Right forelimb (tissue), 1 donor: ENCODE results near the gene RESP18.
"Not testable (repeated sequence)": the region's sequence is repeated elsewhere in the genome, so short reads cannot be mapped to it uniquely, and the experiment has no call there.

ENCODE experiments used
- DNase-seq: peaks from one replicate; pipeline ENCODE4 v3.0.0-alpha.2; 2018

The RESP18 gene

GRCh38 chr2:219325136-219325535 is 7.4 kb downstream of the RESP18 start:
- no peak for DNase-seq

- DNase-seq = no peak
Observed at GRCh38 chr2:219323434-219323833, 9.1 kb downstream of the RESP18 start.

- no peak for DNase-seq
Observed at GRCh38 chr2:219314804-219315468, 17.6 kb downstream of the RESP18 start.

GRCh38 chr2:219312683-219313263 is 19.8 kb downstream of the RESP18 start:
- DNase-seq = not testable (repeated sequence)

- no peak for DNase-seq
Observed at GRCh38 chr2:219309278-219309677, 23.3 kb downstream of the RESP18 start, which contains the start of gene PTPRN. Gene PTPRN, minus strand, starts transcription at chr2:219309401. Its CDS starts 69 bp downstream, at chr2:219309332.

GRCh38 chr2:219308142-219309101 is 24.1 kb downstream of the RESP18 start:
- peak; percentile 82 for DNase-seq

- DNase-seq = no peak
Observed at GRCh38 chr2:219306047-219306446, 26.5 kb downstream of the RESP18 start.

- DNase-seq = no peak
Observed at GRCh38 chr2:219304223-219304622, 28.3 kb downstream of the RESP18 start.

GRCh38 chr2:219302412-219302968 is 30.1 kb downstream of the RESP18 start:
- DNase-seq = no peak

- no peak for DNase-seq
Observed at GRCh38 chr2:219300022-219300421, 32.5 kb downstream of the RESP18 start.

- DNase-seq = no peak
Observed at GRCh38 chr2:219299372-219299760, 33.2 kb downstream of the RESP18 start.

- DNase-seq = peak; percentile 90
Observed at GRCh38 chr2:219298759-219299371, 33.7 kb downstream of the RESP18 start.

- DNase-seq = no peak
Observed at GRCh38 chr2:219297766-219298456, 34.6 kb downstream of the RESP18 start.

- DNase-seq = no peak
Observed at GRCh38 chr2:219296631-219297391, 35.7 kb downstream of the RESP18 start.

- no peak for DNase-seq
Observed at GRCh38 chr2:219296142-219296541, 36.4 kb downstream of the RESP18 start.

GRCh38 chr2:219294356-219295351 is 37.9 kb downstream of the RESP18 start:
- DNase-seq = peak; percentile 88

- no peak for DNase-seq
Observed at GRCh38 chr2:219293736-219294231, 38.8 kb downstream of the RESP18 start.

GRCh38 chr2:219292616-219293015 is 39.9 kb downstream of the RESP18 start:
- no peak for DNase-seq

GRCh38 chr2:219291910-219292490 is 40.5 kb downstream of the RESP18 start:
- no peak for DNase-seq
